GM23338 (cell line): Measurements from ENCODE around the gene TEKTIP1. TPM values are rescaled to one million over a fixed set of nuclear protein-coding genes. Genes with fewer than 3 reads are reported as not detected.
A peak's percentile ranks its signal among the peaks of the same experiment; 100 is the strongest.

Experiments
- ATAC-seq: fragments of 200-7000 bp; cut with Tn5 transposase; 3 replicates; pipeline ENCODE4 v1.9.1; 2020
- DNase-seq: peaks from one replicate; pipeline ENCODE4 v3.0.0-alpha.2; 2015; ENCODE audit warnings: low spot score
- H2AFZ ChIP-seq: fragments of 200-600 bp; sonication (generic); 2 replicates; pipeline ENCODE4 v1.8.0; 2016; ENCODE audit warnings: antibody characterized with exemption, mild to moderate bottlenecking, moderate library complexity
- H3F3A ChIP-seq: fragments of 200-600 bp; sonication (generic); replicated peaks from 2 replicates; pipeline ENCODE4 v1.8.0; 2017; ENCODE audit warnings: antibody characterized with exemption, mixed run types, low read depth
- H3K27ac ChIP-seq: fragments of 200-600 bp; sonication (generic); 2 replicates; pipeline ENCODE4 v1.6.1; 2016; ENCODE audit warnings: low read depth
- H3K27me3 ChIP-seq: fragments of 200-600 bp; sonication (generic); 2 replicates; pipeline ENCODE4 v1.8.0; 2016; ENCODE audit warnings: mild to moderate bottlenecking, mixed run types, moderate library complexity; ENCODE audit not compliant: insufficient read depth
- H3K36me3 ChIP-seq: fragments of 200-600 bp; sonication (generic); 2 replicates; pipeline ENCODE4 v1.8.0; 2016; ENCODE audit warnings: mild to moderate bottlenecking; ENCODE audit not compliant: insufficient read depth
- H3K4me1 ChIP-seq: fragments of 200-600 bp; sonication (generic); 2 replicates; pipeline ENCODE4 v1.8.0; 2016; ENCODE audit warnings: mild to moderate bottlenecking, moderate library complexity; ENCODE audit not compliant: insufficient read depth
- H3K4me2 ChIP-seq: fragments of 200-600 bp; sonication (generic); 2 replicates; pipeline ENCODE4 v1.7.1; 2017; ENCODE audit warnings: mixed run types
- H3K4me3 ChIP-seq: fragments of 200-600 bp; sonication (generic); 2 replicates; pipeline ENCODE4 v1.6.1; 2016; ENCODE audit warnings: mixed run types
- H3K79me2 ChIP-seq: fragments of 200-600 bp; sonication (generic); replicated peaks from 2 replicates; pipeline ENCODE4 v1.8.0; 2017; ENCODE audit warnings: mild to moderate bottlenecking; ENCODE audit not compliant: insufficient read depth
- H3K9me2 ChIP-seq: fragments of 200-600 bp; sonication (generic); 2 replicates; pipeline ENCODE4 v1.8.0; 2017; ENCODE audit not compliant: insufficient read depth
- H4K20me1 ChIP-seq: fragments of 200-600 bp; sonication (generic); replicated peaks from 2 replicates; pipeline ENCODE4 v1.8.0; 2017; ENCODE audit warnings: mild to moderate bottlenecking; ENCODE audit not compliant: insufficient read depth
- H3K27ac Mint-ChIP-seq: 2 replicates; pipeline ENCODE4 v1.8.0; 2020; ENCODE audit warnings: inconsistent platforms, mild to moderate bottlenecking, moderate library complexity, mixed read lengths
- H3K27me3 Mint-ChIP-seq: 3 replicates; pipeline ENCODE4 v1.8.0; 2022; ENCODE audit warnings: low read depth, mild to moderate bottlenecking, moderate library complexity, mixed read lengths, inconsistent platforms; ENCODE audit not compliant: insufficient read depth, poor library complexity
- H3K36me3 Mint-ChIP-seq: 3 replicates; pipeline ENCODE4 v1.8.0; 2021; ENCODE audit warnings: low read depth, mild to moderate bottlenecking, inconsistent platforms, moderate library complexity, mixed read lengths
- H3K4me1 Mint-ChIP-seq: 3 replicates; pipeline ENCODE4 v1.8.0; 2020; ENCODE audit warnings: mild to moderate bottlenecking, inconsistent platforms, mixed read lengths
- H3K4me3 Mint-ChIP-seq: 3 replicates; pipeline ENCODE4 v1.8.0; 2021; ENCODE audit warnings: moderate library complexity, mild to moderate bottlenecking, inconsistent platforms, mixed read lengths
- H3K9me3 Mint-ChIP-seq: 3 replicates; pipeline ENCODE4 v1.8.0; 2020; ENCODE audit warnings: moderate library complexity, mild to moderate bottlenecking, inconsistent platforms, mixed read lengths
- CREB1 ChIP-seq: fragments of 250-450 bp; sonication (Bioruptor Pico); IDR thresholded peaks from 2 replicates; pipeline ENCODE4 v1.5.0; 2020; ENCODE audit warnings: low read depth, mild to moderate bottlenecking, moderate library complexity
- CTCF ChIP-seq, 2 experiments: fragments of 200-600 bp in 1 of 2; sonication (generic) in 1 of 2; conservative IDR thresholded peaks; 2 replicates each; pipeline versions ENCODE4 v1.5.1 to v1.6.1; 2016 to 2017; ENCODE audit warnings: antibody characterized with exemption in 2 of 2, low read depth in 2 of 2, mild to moderate bottlenecking in 2 of 2, moderate library complexity in 1 of 2
- ETS1 ChIP-seq: IDR thresholded peaks from 2 replicates; pipeline ENCODE4 v1.6.1; 2016; ENCODE audit warnings: antibody characterized with exemption
- EZH2 ChIP-seq: fragments of 200-600 bp; sonication (generic); IDR thresholded peaks from one replicate; pipeline ENCODE4 v1.8.0; 2017; ENCODE audit warnings: antibody characterized with exemption, mild to moderate bottlenecking, low read depth; ENCODE audit not compliant: unreplicated experiment
- EZH2phosphoT487 ChIP-seq: fragments of 200-600 bp; sonication (generic); IDR thresholded peaks from one replicate; pipeline ENCODE4 v1.8.1; 2018; ENCODE audit warnings: antibody characterized with exemption; ENCODE audit not compliant: unreplicated experiment
- JUNB ChIP-seq: IDR thresholded peaks from one replicate; pipeline ENCODE4 v1.6.1; 2016; ENCODE audit warnings: antibody characterized with exemption; ENCODE audit not compliant: unreplicated experiment
- NANOG ChIP-seq: IDR thresholded peaks from 2 replicates; pipeline ENCODE4 v1.6.1; 2016; ENCODE audit warnings: antibody characterized with exemption, borderline replicate concordance
- POLR2AphosphoS5 ChIP-seq: IDR thresholded peaks from 2 replicates; pipeline ENCODE4 v1.6.1; 2016; ENCODE audit warnings: antibody characterized with exemption, low read depth
- REST ChIP-seq: IDR thresholded peaks from one replicate; pipeline ENCODE4 v1.6.1; 2018; ENCODE audit warnings: antibody characterized with exemption; ENCODE audit not compliant: unreplicated experiment
- STAT1 ChIP-seq: IDR thresholded peaks from one replicate; pipeline ENCODE4 v1.6.1; 2016; ENCODE audit warnings: antibody characterized with exemption; ENCODE audit not compliant: unreplicated experiment
- ZNF114 ChIP-seq: fragments of 250-450 bp; sonication (Bioruptor Pico); IDR thresholded peaks from 2 replicates; pipeline ENCODE4 v1.5.0; 2020; ENCODE audit warnings: mild to moderate bottlenecking, moderate library complexity
- ZNF331 ChIP-seq: fragments of 250-450 bp; sonication (Bioruptor Pico); IDR thresholded peaks from 2 replicates; pipeline ENCODE4 v1.5.0; 2020; ENCODE audit warnings: low read depth, mild to moderate bottlenecking, moderate library complexity
- ZNF462 ChIP-seq: fragments of 250-450 bp; sonication (Bioruptor Pico); IDR thresholded peaks from 2 replicates; pipeline ENCODE4 v1.5.0; 2020; ENCODE audit warnings: mild to moderate bottlenecking, moderate library complexity
- polyA plus RNA-seq: library from polyadenylated mRNA; unstranded; fragments of >200 nt; fragmentation: Nextera tagmentation; extraction: Ambion mirVana; gene quantifications from 2 replicates; pipeline ENCODE4 v1.2.1, GENCODE V29; 2016
- total RNA-seq: library from RNA; depleted of rRNA; stranded (reverse); fragments of >200 nt; shearing (Covaris generic); gene quantifications from 2 replicates; pipeline ENCODE4 v1.2.3, GENCODE V29; 2014

The TEKTIP1 gene
- total and polyA plus RNA-seq, 2 experiments from 2014 or later, result not detected

GRCh38 chr19:3514930-3515329, 24.0 kb upstream of the TEKTIP1 start:
- Histone ChIP-seq H3K4me3 (no peak overlapping the region), H3F3A (no peaks in the 10 kb centered on the region), H2AFZ (no peak overlapping the region), H4K20me1 (peaks cover 7% of the 10 kb centered on the region; the same call in 1 of the 2 replicates), H3K79me2 (peaks cover 71% of the 10 kb centered on the region), H3K27ac (0 out of 2 replicates have a peak overlapping the region, but pooled peaks have one; percentile 50), H3K4me1 (peaks cover 29% of the 10 kb centered on the region), H3K9me2 (no peaks in the 10 kb centered on the region), H3K27me3 (no peaks in the 10 kb centered on the region), H3K4me2 (no peak overlapping the region), H3K36me3 (no peaks in the 10 kb centered on the region)
- Mint-ChIP-seq H3K9me3 (no peaks in the 10 kb centered on the region; the same call in 2 of the 3 replicates), H3K27me3 (peaks cover 14% of the 10 kb centered on the region), H3K27ac (peak overlapping the region; percentile 84; the same call in 1 of the 2 replicates), H3K4me3 (no peak overlapping the region), H3K4me1 (peaks cover 38% of the 10 kb centered on the region), H3K36me3 (peaks cover 2% of the 10 kb centered on the region; the same call in 2 of the 3 replicates)
- ATAC-seq, result no peak
- no peak for DNase-seq
- no peak for TF ChIP-seq POLR2AphosphoS5
- TF ChIP-seq ZNF331 (CRISPR knock-in tag), result no peak
- no peak for TF ChIP-seq EZH2
- TF ChIP-seq ETS1, result no peak
- no peak for TF ChIP-seq ZNF114
- no peak for TF ChIP-seq EZH2phosphoT487
- TF ChIP-seq NANOG, result no peak
- no peak for TF ChIP-seq CREB1
- TF ChIP-seq ZNF462 (CRISPR knock-in tag), result no peak
- TF ChIP-seq STAT1, result no peak
- no peak for TF ChIP-seq JUNB
- no peak for TF ChIP-seq REST
- no peak for TF ChIP-seq CTCF (conservative IDR thresholded peaks at IDR 0.05; ENCODE audit: low read depth in 2 of 2)
